Immature natural killer cell (primary cell): ENCODE data around the gene NSD1. TPM values are rescaled to one million over a fixed set of nuclear protein-coding genes. Genes with fewer than 3 reads are reported as not detected.
"Not testable (repeated sequence)": the region's sequence is repeated elsewhere in the genome, so short reads cannot be mapped to it uniquely, and the experiment has no call there.

ENCODE experiments used
- DNase-seq, 3 donors: peaks; one replicate each; pipeline ENCODE4 v3.0.0; 2022; ENCODE audit warnings: mixed read lengths in 1 of 3
- H3K27ac Mint-ChIP-seq, 6 donors: one replicate each; pipeline ENCODE4 v1.8.0; 2020; ENCODE audit warnings: mixed read lengths in 6 of 6, mild to moderate bottlenecking in 5 of 6, inconsistent platforms in 4 of 6, moderate library complexity in 3 of 6
- H3K27me3 Mint-ChIP-seq, 3 donors: one replicate each; pipeline ENCODE4 v1.8.0; 2020 to 2021; ENCODE audit warnings: low read depth in 3 of 3, mild to moderate bottlenecking in 3 of 3, mixed read lengths in 3 of 3, moderate library complexity in 3 of 3, inconsistent platforms in 1 of 3
- H3K36me3 Mint-ChIP-seq, 3 donors: one replicate each; pipeline ENCODE4 v1.8.0; 2020; ENCODE audit warnings: mixed read lengths in 3 of 3, inconsistent platforms in 2 of 3, mild to moderate bottlenecking in 2 of 3
- H3K4me1 Mint-ChIP-seq, 2 donors: one replicate each; pipeline ENCODE4 v1.8.0; 2020; ENCODE audit warnings: inconsistent platforms in 2 of 2, mild to moderate bottlenecking in 2 of 2, mixed read lengths in 2 of 2, moderate library complexity in 1 of 2
- H3K4me3 Mint-ChIP-seq, 5 donors: one replicate each; pipeline ENCODE4 v1.8.0; 2020; ENCODE audit warnings: mild to moderate bottlenecking in 5 of 5, mixed read lengths in 5 of 5, inconsistent platforms in 3 of 5, moderate library complexity in 3 of 5
- H3K9me3 Mint-ChIP-seq, 6 donors: one replicate each; pipeline ENCODE4 v1.8.0; 2020; ENCODE audit warnings: mild to moderate bottlenecking in 6 of 6, mixed read lengths in 6 of 6, inconsistent platforms in 4 of 6, moderate library complexity in 3 of 6
- polyA plus RNA-seq, 3 donors: library from polyadenylated mRNA; unstranded; fragments of 300-500 nt; fragmentation: Illumina TruSeq; gene quantifications; one replicate each; pipeline ENCODE4 v1.2.3, GENCODE V29; 2021

The NSD1 gene
- polyA plus RNA-seq, 3 donors from 2014 or later: 17.3 to 92.9 (median 19.7) TPM

- peak overlapping the region; percentile 95 to 98 (median 96) for H3K27ac Mint-ChIP-seq
- peaks cover 80 to 86% of the 10 kb centered on the region in 2 donors for H3K4me1 Mint-ChIP-seq
- H3K4me3 Mint-ChIP-seq: peak overlapping the region; percentile 90 to 95 (median 94)
- H3K36me3 Mint-ChIP-seq: peaks cover 5 to 25% (median 19%) of the 10 kb centered on the region in 3 donors
- no peak for DNase-seq
- H3K9me3 Mint-ChIP-seq: no peaks in the 10 kb centered on the region
- H3K27me3 Mint-ChIP-seq: peaks cover 16 to 32% (median 30%) of the 10 kb centered on the region in 3 donors
Measured at GRCh38 chr5:177303925-177304391, 170.4 kb downstream of the NSD1 start.

GRCh38 chr5:177304392-177305119 is 171.0 kb downstream of the NSD1 start:
- H3K4me1 Mint-ChIP-seq: peaks cover 80 to 86% of the 10 kb centered on the region in 2 donors
- DNase-seq: peak in 1 of 3 donors; percentile 22
- peak overlapping the region; percentile 95 to 98 (median 96) for H3K27ac Mint-ChIP-seq
- peaks cover 16 to 35% (median 33%) of the 10 kb centered on the region in 3 donors for H3K27me3 Mint-ChIP-seq
- H3K9me3 Mint-ChIP-seq: no peaks in the 10 kb centered on the region
- H3K36me3 Mint-ChIP-seq: peaks cover 5 to 25% (median 19%) of the 10 kb centered on the region in 3 donors
- H3K4me3 Mint-ChIP-seq: peak overlapping the region; percentile 90 to 95 (median 94)

GRCh38 chr5:177306103-177306640 is 172.6 kb downstream of the NSD1 start:
- H3K27ac Mint-ChIP-seq: peak overlapping the region; percentile 58 to 98 (median 84)
- peaks cover 10 to 33% (median 30%) of the 10 kb centered on the region in 3 donors for H3K27me3 Mint-ChIP-seq
- peaks cover 5 to 22% (median 16%) of the 10 kb centered on the region in 3 donors for H3K36me3 Mint-ChIP-seq
- peaks cover 76 to 83% of the 10 kb centered on the region in 2 donors for H3K4me1 Mint-ChIP-seq
- not testable (repeated sequence) for H3K9me3 Mint-ChIP-seq, DNase-seq
- peak overlapping the region; percentile 90 to 95 (median 94) for H3K4me3 Mint-ChIP-seq

- H3K27me3 Mint-ChIP-seq: peaks cover 10 to 32% (median 30%) of the 10 kb centered on the region in 3 donors
- peaks cover 71 to 77% of the 10 kb centered on the region in 2 donors for H3K4me1 Mint-ChIP-seq
- H3K9me3 Mint-ChIP-seq: no peaks in the 10 kb centered on the region
- H3K4me3 Mint-ChIP-seq: peak overlapping the region; percentile 58 to 95 (median 79)
- DNase-seq: no peak
- H3K36me3 Mint-ChIP-seq: peaks cover 5 to 22% (median 16%) of the 10 kb centered on the region in 3 donors
- H3K27ac Mint-ChIP-seq: peak overlapping the region; percentile 78 to 98 (median 90)
Measured at GRCh38 chr5:177306674-177307543, 173.3 kb downstream of the NSD1 start.

- peak overlapping the region; percentile 58 to 92 (median 71) for H3K4me3 Mint-ChIP-seq
Measured at GRCh38 chr5:177307544-177308363, 174.2 kb downstream of the NSD1 start.

GRCh38 chr5:177308740-177309139 is 175.2 kb downstream of the NSD1 start:
- H3K4me1 Mint-ChIP-seq: peaks cover 66 to 72% of the 10 kb centered on the region in 2 donors
- H3K27me3 Mint-ChIP-seq: peaks cover 5 to 20% (median 15%) of the 10 kb centered on the region in 3 donors
- DNase-seq: no peak
- H3K36me3 Mint-ChIP-seq: peaks cover 5 to 22% (median 16%) of the 10 kb centered on the region in 3 donors
- no peaks in the 10 kb centered on the region for H3K9me3 Mint-ChIP-seq
- peak overlapping the region; percentile 66 to 79 (median 74) for H3K4me3 Mint-ChIP-seq
- peak overlapping the region; percentile 73 to 91 (median 89) for H3K27ac Mint-ChIP-seq

More at GRCh38 chr5:177307544-177308363, 174.2 kb downstream of the NSD1 start:
- peak in 1 of 3 donors; percentile 46 for DNase-seq
- Mint-ChIP-seq H3K36me3 (peaks cover 5 to 22% (median 16%) of the 10 kb centered on the region in 3 donors), H3K27me3 (peaks cover 8 to 24% (median 24%) of the 10 kb centered on the region in 3 donors), H3K27ac (peak overlapping the region; percentile 35 to 96 (median 88)), H3K4me1 (peaks cover 66 to 72% of the 10 kb centered on the region in 2 donors), H3K9me3 (no peaks in the 10 kb centered on the region)

- Mint-ChIP-seq H3K36me3 (peaks cover 5 to 21% (median 15%) of the 10 kb centered on the region in 3 donors), H3K27ac (peak overlapping the region; percentile 73 to 91 (median 89)), H3K27me3 (peaks cover 0 to 12% (median 8%) of the 10 kb centered on the region in 3 donors), H3K4me3 (peak overlapping the region; percentile 66 to 79 (median 74)), H3K9me3 (no peaks in the 10 kb centered on the region), H3K4me1 (peaks cover 57 to 64% of the 10 kb centered on the region in 2 donors)
- DNase-seq: peak; percentile 66 to 71 (median 70)
Measured at GRCh38 chr5:177309351-177310191, 176.0 kb downstream of the NSD1 start.

GRCh38 chr5:177310332-177310731 is 176.8 kb downstream of the NSD1 start:
- no peak for DNase-seq
- Mint-ChIP-seq H3K4me1 (peaks cover 50 to 57% of the 10 kb centered on the region in 2 donors), H3K27me3 (peaks cover 0 to 7% (median 6%) of the 10 kb centered on the region in 3 donors), H3K36me3 (peaks cover 3 to 15% (median 11%) of the 10 kb centered on the region in 3 donors), H3K9me3 (no peaks in the 10 kb centered on the region), H3K4me3 (peak overlapping the region; percentile 74 to 92 (median 79)), H3K27ac (peak overlapping the region in 4 of 6 donors; percentile 87 to 90 (median 89))

- peaks cover 0 to 12% (median 10%) of the 10 kb centered on the region in 3 donors for H3K36me3 Mint-ChIP-seq
- peaks cover 44 to 51% of the 10 kb centered on the region in 2 donors for H3K4me1 Mint-ChIP-seq
- peak overlapping the region; percentile 57 to 85 (median 73) for H3K27ac Mint-ChIP-seq
- peak overlapping the region; percentile 70 to 92 (median 83) for H3K4me3 Mint-ChIP-seq
- H3K27me3 Mint-ChIP-seq: peaks cover 0 to 7% (median 6%) of the 10 kb centered on the region in 3 donors
- no peaks in the 10 kb centered on the region for H3K9me3 Mint-ChIP-seq
- DNase-seq: no peak
Measured at GRCh38 chr5:177310757-177311391, 177.3 kb downstream of the NSD1 start.

GRCh38 chr5:177311392-177311722 is 177.8 kb downstream of the NSD1 start:
- DNase-seq: no peak
- Mint-ChIP-seq H3K36me3 (peaks cover 0 to 11% (median 5%) of the 10 kb centered on the region in 3 donors), H3K4me1 (peaks cover 39 to 46% of the 10 kb centered on the region in 2 donors), H3K9me3 (no peaks in the 10 kb centered on the region), H3K4me3 (peak overlapping the region; percentile 21 to 75 (median 64)), H3K27me3 (peaks cover 0 to 7% (median 7%) of the 10 kb centered on the region in 3 donors), H3K27ac (peak overlapping the region in 1 of 6 donors; percentile 65)
